HL-60 (cell line): ENCODE results near the gene ZNF25.
A peak's percentile ranks its signal among the peaks of the same experiment; 100 is the strongest.
"Not testable (repeated sequence)": the region's sequence is repeated elsewhere in the genome, so short reads cannot be mapped to it uniquely, and the experiment has no call there.

Experiments used
- DNase-seq, 2 experiments: peaks; one replicate each; pipeline ENCODE4 v3.0.0-alpha.2; 2010 to 2020; ENCODE audit warnings: low read depth in 1 of 2, low spot score in 1 of 2
- H3K27ac ChIP-seq: fragments of 250-450 bp; sonication (Bioruptor Pico); replicated peaks from 2 replicates; pipeline ENCODE4 v1.5.1; 2020; ENCODE audit warnings: mild to moderate bottlenecking, moderate library complexity
- H3K27me3 ChIP-seq: fragments of 250-450 bp; sonication (Bioruptor Pico); 2 replicates; pipeline ENCODE4 v1.5.1; 2021; ENCODE audit warnings: mild to moderate bottlenecking, moderate library complexity; ENCODE audit not compliant: insufficient read depth, poor library complexity, severe bottlenecking
- H3K4me3 ChIP-seq: replicated peaks from 2 replicates; pipeline ENCODE4 v1.5.1; 2011; ENCODE audit warnings: mild to moderate bottlenecking, control low read depth, low read length; ENCODE audit not compliant: insufficient read depth
- GABPA ChIP-seq: IDR thresholded peaks from 2 replicates; pipeline ENCODE4 v1.6.1; 2012; ENCODE audit warnings: low read depth
- POLR2AphosphoS5 ChIP-seq: IDR thresholded peaks from 2 replicates; pipeline ENCODE4 v1.6.1; 2012; ENCODE audit warnings: low read depth
- SPI1 ChIP-seq: IDR thresholded peaks from 2 replicates; pipeline ENCODE4 v1.6.1; 2012; ENCODE audit warnings: low read depth, mild to moderate bottlenecking, borderline replicate concordance
- long read RNA-seq: library from polyadenylated mRNA; unstranded; transcript quantifications from one replicate; pipeline ENCODE4 v2.0.0, GENCODE V29; 2020
- TF ChIP-seq, protein P1 (sequence below): IDR thresholded peaks from 2 replicates; pipeline ENCODE4 v1.6.1; 2012; ENCODE audit warnings: low read depth; ENCODE audit not compliant: insufficient replicate concordance
- TF ChIP-seq, protein P2 (sequence below): IDR thresholded peaks from one replicate; pipeline ENCODE4 v1.5.1; 2011; ENCODE audit warnings: low read length, control low read depth, inconsistent platforms; ENCODE audit not compliant: insufficient read depth

ZNF25 gene
- long read RNA-seq, full-length matches to known transcripts, result 16 of 34 reads
- long read RNA-seq, partial matches to known transcripts, result 1 of 34 reads
- long read RNA-seq, other reads (novel, unspliced or antisense), result 17 of 34 reads

DNA sequence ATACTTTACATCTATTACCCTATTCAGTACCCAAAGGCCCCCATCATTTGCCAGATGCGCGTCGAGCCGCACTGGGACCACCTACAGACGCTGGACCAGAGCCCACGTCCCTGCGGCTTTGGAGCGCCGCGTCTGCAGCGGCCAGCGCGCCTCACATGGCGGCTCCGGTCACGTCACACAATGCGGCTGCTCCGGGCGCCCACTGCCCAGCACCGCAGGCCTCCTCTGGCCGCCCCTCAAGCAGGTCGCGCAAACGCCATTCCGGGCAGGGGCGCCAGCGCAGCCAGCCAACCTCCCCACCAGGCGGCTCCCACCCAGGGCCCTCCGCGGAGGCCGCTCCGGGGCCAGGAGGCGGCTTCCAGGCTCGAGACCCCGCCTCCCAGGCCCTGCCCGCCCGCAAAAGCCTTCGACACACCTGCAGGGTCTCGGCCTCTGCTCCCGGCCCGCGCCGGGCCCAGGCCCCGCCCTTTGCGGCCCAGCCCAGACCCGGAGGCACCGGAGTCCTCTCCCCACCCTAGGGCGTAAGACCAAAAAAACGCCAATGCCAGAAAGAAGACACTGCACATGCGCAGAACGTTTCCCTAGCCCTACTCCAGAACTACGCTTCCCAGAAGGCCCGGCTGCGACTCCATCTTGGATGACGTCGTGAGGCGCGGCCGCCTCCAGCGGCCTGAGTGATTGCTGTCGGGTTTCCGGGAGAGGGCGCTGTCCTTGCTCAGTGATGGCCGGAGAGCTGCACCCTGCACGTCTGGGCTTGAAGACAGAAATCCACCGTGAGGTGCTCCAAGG, at the start of gene ZNF25:
ZNF25 (minus strand) TSS at position 557 of the 789 bp plus-strand sequence. CDS start 4,925 bp downstream, outside the sequence.
- no peak; the same call in 1 of the 2 replicates for TF ChIP-seq POLR2AphosphoS5
- no peak for TF ChIP-seq SPI1
- TF ChIP-seq GABPA, result no peak
- TF ChIP-seq, protein P1, sequence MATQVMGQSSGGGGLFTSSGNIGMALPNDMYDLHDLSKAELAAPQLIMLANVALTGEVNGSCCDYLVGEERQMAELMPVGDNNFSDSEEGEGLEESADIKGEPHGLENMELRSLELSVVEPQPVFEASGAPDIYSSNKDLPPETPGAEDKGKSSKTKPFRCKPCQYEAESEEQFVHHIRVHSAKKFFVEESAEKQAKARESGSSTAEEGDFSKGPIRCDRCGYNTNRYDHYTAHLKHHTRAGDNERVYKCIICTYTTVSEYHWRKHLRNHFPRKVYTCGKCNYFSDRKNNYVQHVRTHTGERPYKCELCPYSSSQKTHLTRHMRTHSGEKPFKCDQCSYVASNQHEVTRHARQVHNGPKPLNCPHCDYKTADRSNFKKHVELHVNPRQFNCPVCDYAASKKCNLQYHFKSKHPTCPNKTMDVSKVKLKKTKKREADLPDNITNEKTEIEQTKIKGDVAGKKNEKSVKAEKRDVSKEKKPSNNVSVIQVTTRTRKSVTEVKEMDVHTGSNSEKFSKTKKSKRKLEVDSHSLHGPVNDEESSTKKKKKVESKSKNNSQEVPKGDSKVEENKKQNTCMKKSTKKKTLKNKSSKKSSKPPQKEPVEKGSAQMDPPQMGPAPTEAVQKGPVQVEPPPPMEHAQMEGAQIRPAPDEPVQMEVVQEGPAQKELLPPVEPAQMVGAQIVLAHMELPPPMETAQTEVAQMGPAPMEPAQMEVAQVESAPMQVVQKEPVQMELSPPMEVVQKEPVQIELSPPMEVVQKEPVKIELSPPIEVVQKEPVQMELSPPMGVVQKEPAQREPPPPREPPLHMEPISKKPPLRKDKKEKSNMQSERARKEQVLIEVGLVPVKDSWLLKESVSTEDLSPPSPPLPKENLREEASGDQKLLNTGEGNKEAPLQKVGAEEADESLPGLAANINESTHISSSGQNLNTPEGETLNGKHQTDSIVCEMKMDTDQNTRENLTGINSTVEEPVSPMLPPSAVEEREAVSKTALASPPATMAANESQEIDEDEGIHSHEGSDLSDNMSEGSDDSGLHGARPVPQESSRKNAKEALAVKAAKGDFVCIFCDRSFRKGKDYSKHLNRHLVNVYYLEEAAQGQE, result peak; percentile 43
- TF ChIP-seq, protein P2, sequence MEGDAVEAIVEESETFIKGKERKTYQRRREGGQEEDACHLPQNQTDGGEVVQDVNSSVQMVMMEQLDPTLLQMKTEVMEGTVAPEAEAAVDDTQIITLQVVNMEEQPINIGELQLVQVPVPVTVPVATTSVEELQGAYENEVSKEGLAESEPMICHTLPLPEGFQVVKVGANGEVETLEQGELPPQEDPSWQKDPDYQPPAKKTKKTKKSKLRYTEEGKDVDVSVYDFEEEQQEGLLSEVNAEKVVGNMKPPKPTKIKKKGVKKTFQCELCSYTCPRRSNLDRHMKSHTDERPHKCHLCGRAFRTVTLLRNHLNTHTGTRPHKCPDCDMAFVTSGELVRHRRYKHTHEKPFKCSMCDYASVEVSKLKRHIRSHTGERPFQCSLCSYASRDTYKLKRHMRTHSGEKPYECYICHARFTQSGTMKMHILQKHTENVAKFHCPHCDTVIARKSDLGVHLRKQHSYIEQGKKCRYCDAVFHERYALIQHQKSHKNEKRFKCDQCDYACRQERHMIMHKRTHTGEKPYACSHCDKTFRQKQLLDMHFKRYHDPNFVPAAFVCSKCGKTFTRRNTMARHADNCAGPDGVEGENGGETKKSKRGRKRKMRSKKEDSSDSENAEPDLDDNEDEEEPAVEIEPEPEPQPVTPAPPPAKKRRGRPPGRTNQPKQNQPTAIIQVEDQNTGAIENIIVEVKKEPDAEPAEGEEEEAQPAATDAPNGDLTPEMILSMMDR, result peak; percentile 89
- H3K4me3 ChIP-seq, result peak within 1 kb of the TSS; percentile 80

DNA sequence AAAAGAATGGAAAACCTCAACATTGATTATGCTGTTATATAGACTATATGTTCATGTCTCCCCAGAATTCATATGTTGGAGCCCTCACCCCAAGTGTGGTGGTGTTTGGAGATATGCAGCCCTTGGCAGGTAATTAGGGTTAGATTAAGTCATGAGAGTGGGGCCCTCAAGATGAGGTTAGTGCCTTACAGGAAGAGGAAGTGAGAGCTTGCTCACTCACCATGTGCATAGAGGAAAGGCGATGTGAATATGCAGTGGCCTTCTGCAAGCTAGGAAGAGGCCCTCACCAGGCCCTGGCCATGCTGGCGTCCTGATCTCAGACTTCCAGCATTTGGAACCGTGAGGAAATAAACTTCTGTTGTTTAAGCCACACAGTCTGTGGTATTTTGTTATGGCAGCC, 48.8 kb upstream of the ZNF25 start:
- DNase-seq, result peak; percentile 51 to 62
- peak overlapping the region; percentile 23; the same call in 1 of the 2 replicates for H3K27ac ChIP-seq
- no peak overlapping the region for H3K4me3 ChIP-seq
- no peaks in the 10 kb centered on the region for H3K27me3 ChIP-seq
- TF ChIP-seq GABPA (no peak), SPI1 (peak; percentile 85), POLR2AphosphoS5 (peak; percentile 23; the same call in 1 of the 2 replicates)
- TF ChIP-seq, protein P2, result no peak

More for the DNA sequence above, at the start of gene ZNF25:
- peak within 1 kb of the TSS; percentile 89 for H3K27ac ChIP-seq
- peak; percentile 99 for DNase-seq
- H3K27me3 ChIP-seq, result no peaks in the 10 kb centered on the region

DNA sequence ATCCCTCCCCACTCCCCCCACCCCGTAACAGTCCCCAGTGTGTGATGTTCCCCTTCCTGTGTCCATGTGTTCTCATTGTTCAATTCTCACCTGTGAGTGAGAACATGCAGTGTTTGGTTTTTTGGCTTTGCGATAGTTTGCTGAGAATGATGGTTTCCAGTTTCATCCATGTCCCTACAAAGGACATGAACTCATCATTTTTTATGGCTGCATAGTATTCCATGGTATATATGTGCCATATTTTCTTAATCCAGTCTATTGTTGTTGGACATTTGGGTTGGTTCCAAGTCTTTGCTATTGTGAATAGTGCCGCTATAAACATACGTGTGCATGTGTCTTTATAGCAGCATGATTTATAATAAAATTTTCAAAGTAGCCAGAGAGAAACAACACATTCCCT, 42.7 kb upstream of the ZNF25 start:
- not testable (repeated sequence) for H3K27me3 ChIP-seq, DNase-seq, H3K27ac ChIP-seq, H3K4me3 ChIP-seq

DNA sequence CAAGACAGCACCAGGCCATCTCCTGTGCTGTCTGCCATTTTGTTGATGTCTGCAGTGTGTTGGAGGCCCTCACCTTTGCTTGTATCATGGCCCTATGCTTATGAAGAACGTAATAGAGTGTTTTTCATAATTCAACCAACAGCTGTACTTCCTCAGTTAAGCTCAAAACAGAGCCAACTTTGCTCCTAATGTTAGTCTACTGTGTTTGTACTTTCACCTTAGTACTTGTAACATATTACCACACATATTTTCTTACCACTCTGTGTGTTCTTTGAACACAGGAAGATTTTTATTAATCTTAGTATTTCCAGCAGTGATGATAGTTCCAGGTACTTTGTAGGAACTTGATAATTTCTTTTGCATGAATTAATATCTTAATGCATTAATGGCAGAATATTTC, 39.9 kb upstream of the ZNF25 start:
- no peaks in the 10 kb centered on the region for H3K27me3 ChIP-seq
- no peak overlapping the region for H3K4me3 ChIP-seq
- no peak for TF ChIP-seq GABPA
- TF ChIP-seq, protein P1, result no peak
- H3K27ac ChIP-seq, result no peak overlapping the region
- no peak for DNase-seq
